OCI-LY3 (cell line): ENCODE results near the gene PELI2.

Source experiments
- H2AFZ ChIP-seq: fragments of 200-600, 300-600 bp; shearing (Covaris generic); 2 replicates; pipeline ENCODE4 v1.6.0; 2014; ENCODE audit warnings: antibody characterized with exemption, low read depth, low read length
- H3K27ac ChIP-seq: fragments of 200-600, 300-600 bp; sonication (generic); 2 replicates; pipeline ENCODE4 v1.5.1; 2014; ENCODE audit warnings: mild to moderate bottlenecking, low read length, moderate library complexity, mixed read lengths
- H3K27me3 ChIP-seq: fragments of 200-600, 300-600 bp; sonication (generic); 2 replicates; pipeline ENCODE4 v1.6.1; 2014; ENCODE audit warnings: low read depth, low read length, mixed read lengths
- H3K36me3 ChIP-seq: fragments of 200-600, 300-600 bp; sonication (generic); replicated peaks from 2 replicates; pipeline ENCODE3; 2014; ENCODE audit warnings: low read depth, low read length, mixed read lengths
- H3K4me1 ChIP-seq: fragments of 300-600, 200-600 bp; sonication (generic); 2 replicates; pipeline ENCODE4 v1.6.1; 2014; ENCODE audit warnings: low read length, mixed read lengths
- H3K4me2 ChIP-seq: fragments of 200-600, 300-600 bp; sonication (generic); 2 replicates; pipeline ENCODE4 v1.6.1; 2014; ENCODE audit warnings: low read length, mixed read lengths
- H3K4me3 ChIP-seq: fragments of 300-600, 200-600 bp; sonication (generic); 2 replicates; pipeline ENCODE4 v1.5.1; 2014; ENCODE audit warnings: antibody characterized with exemption, mild to moderate bottlenecking, low read length, moderate library complexity
- H3K79me2 ChIP-seq: fragments of 300-600, 200-600 bp; shearing (Covaris generic); 2 replicates; pipeline ENCODE4 v1.6.1; 2014; ENCODE audit warnings: mild to moderate bottlenecking, low read length, mixed read lengths
- H3K9ac ChIP-seq: fragments of 300-600, 200-600 bp; shearing (Covaris generic); 2 replicates; pipeline ENCODE4 v1.6.0; 2014; ENCODE audit warnings: mild to moderate bottlenecking, low read length, moderate library complexity
- H3K9me3 ChIP-seq: fragments of 200-600, 300-600 bp; shearing (Covaris generic); 2 replicates; pipeline ENCODE4 v1.6.1; 2014; ENCODE audit warnings: low read length, mixed read lengths; ENCODE audit not compliant: insufficient read depth
- H4K20me1 ChIP-seq: fragments of 200-600, 300-600 bp; sonication (generic); 2 replicates; pipeline ENCODE4 v1.6.1; 2016; ENCODE audit warnings: low read length, mixed read lengths; ENCODE audit not compliant: insufficient read depth
- EZH2phosphoT487 ChIP-seq: fragments of 200-600 bp; shearing (Covaris generic); IDR thresholded peaks from 2 replicates; pipeline ENCODE4 v1.6.1; 2018; ENCODE audit warnings: antibody characterized with exemption, mixed run types, low read depth
- TF ChIP-seq, protein P1 (sequence below): fragments of 200-600, 300-600 bp; sonication (generic); IDR thresholded peaks from 2 replicates; pipeline ENCODE4 v1.5.1; 2014; ENCODE audit warnings: antibody characterized with exemption, low read length, low read depth

The PELI2 gene

DNA sequence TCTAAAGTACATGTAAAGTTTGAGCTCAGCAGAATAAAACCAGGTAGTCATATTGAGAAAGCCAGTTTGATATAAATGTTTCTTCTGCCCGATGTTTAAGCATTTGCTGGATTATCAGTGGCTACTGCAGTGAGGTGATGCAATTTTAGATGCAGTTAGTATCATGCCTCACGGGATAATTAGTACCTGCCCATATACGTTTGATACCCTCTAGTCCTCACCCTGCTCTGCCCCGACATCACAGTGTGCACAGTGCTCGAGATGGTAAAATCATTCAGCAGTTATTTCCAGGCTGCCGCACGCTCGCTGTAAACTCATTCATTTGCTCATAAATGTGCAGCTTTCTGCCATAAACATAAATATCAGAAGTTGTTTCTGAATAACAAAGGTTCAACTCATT is 152.7 kb downstream of the PELI2 start:
- no peaks in the 10 kb centered on the region for H3K36me3 ChIP-seq
- no peaks in the 10 kb centered on the region for H4K20me1 ChIP-seq
- peaks cover 3% of the 10 kb centered on the region; the same call in 1 of the 2 replicates for H3K27me3 ChIP-seq
- H3K4me1 ChIP-seq = no peaks in the 10 kb centered on the region
- no peak overlapping the region for H2AFZ ChIP-seq
- no peak overlapping the region for H3K4me2 ChIP-seq
- H3K9me3 ChIP-seq = no peaks in the 10 kb centered on the region
- TF ChIP-seq, protein P1, sequence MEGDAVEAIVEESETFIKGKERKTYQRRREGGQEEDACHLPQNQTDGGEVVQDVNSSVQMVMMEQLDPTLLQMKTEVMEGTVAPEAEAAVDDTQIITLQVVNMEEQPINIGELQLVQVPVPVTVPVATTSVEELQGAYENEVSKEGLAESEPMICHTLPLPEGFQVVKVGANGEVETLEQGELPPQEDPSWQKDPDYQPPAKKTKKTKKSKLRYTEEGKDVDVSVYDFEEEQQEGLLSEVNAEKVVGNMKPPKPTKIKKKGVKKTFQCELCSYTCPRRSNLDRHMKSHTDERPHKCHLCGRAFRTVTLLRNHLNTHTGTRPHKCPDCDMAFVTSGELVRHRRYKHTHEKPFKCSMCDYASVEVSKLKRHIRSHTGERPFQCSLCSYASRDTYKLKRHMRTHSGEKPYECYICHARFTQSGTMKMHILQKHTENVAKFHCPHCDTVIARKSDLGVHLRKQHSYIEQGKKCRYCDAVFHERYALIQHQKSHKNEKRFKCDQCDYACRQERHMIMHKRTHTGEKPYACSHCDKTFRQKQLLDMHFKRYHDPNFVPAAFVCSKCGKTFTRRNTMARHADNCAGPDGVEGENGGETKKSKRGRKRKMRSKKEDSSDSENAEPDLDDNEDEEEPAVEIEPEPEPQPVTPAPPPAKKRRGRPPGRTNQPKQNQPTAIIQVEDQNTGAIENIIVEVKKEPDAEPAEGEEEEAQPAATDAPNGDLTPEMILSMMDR = no peak
- TF ChIP-seq EZH2phosphoT487 = no peak
- no peak overlapping the region for H3K27ac ChIP-seq
- H3K4me3 ChIP-seq = no peak overlapping the region
- no peak overlapping the region for H3K9ac ChIP-seq
- H3K79me2 ChIP-seq = no peaks in the 10 kb centered on the region

DNA sequence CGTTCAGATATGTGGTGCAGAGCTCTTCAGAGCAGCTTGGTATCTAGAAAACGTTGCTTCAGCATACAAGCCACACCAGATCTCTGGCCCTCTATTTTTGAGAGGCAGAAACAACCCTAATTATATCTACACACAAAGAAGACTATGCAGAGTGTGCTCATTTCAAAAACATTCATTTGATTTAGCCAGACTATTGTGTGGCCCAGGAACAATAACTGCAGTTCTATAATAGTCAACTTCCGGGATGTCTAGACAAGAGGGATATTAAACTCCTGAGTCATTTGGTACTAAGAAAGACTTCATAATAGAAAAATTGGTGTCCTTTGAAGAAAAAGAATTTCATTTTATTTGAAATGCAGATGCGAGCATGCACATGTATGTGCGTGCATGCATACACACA is 153.8 kb downstream of the PELI2 start:
- H3K27me3 ChIP-seq = no peaks in the 10 kb centered on the region; the same call in 1 of the 2 replicates
- no peaks in the 10 kb centered on the region for H3K9me3 ChIP-seq
- H3K9ac ChIP-seq = no peak overlapping the region
- no peak overlapping the region for H2AFZ ChIP-seq
- no peak overlapping the region for H3K4me3 ChIP-seq
- no peaks in the 10 kb centered on the region for H3K36me3 ChIP-seq
- no peak overlapping the region for H3K4me2 ChIP-seq
- H3K79me2 ChIP-seq = no peaks in the 10 kb centered on the region
- H3K27ac ChIP-seq = no peak overlapping the region
- H3K4me1 ChIP-seq = no peaks in the 10 kb centered on the region
- no peaks in the 10 kb centered on the region for H4K20me1 ChIP-seq
- TF ChIP-seq, protein P1 = no peak
- no peak for TF ChIP-seq EZH2phosphoT487

DNA sequence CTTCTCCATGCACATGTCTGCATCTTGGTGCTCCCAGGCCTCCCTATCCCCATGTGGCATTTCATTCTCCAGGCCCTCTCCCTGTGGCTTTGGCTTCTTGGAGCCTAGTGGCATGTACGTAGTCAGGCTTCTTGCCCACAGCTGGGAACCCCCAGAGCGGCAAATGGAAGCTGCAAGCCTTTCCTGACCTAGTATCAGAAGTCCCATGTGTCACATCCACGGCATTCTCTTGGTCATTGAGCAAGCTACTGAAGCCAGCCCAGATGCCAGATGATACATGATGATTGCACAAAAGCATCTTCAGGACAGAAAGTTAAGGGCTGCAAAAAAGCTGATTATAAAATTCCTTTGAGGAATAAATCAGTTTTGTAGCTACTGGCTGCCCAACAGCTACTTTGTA is 154.9 kb downstream of the PELI2 start:
- Histone ChIP-seq H3K79me2 (no peaks in the 10 kb centered on the region), H2AFZ (no peak overlapping the region), H3K27ac (no peak overlapping the region), H4K20me1 (no peaks in the 10 kb centered on the region), H3K4me2 (no peak overlapping the region), H3K36me3 (no peaks in the 10 kb centered on the region), H3K4me1 (no peaks in the 10 kb centered on the region), H3K27me3 (no peaks in the 10 kb centered on the region; the same call in 1 of the 2 replicates), H3K4me3 (no peak overlapping the region), H3K9me3 (no peaks in the 10 kb centered on the region), H3K9ac (no peak overlapping the region)
- no peak for TF ChIP-seq EZH2phosphoT487
- TF ChIP-seq, protein P1 = no peak

DNA sequence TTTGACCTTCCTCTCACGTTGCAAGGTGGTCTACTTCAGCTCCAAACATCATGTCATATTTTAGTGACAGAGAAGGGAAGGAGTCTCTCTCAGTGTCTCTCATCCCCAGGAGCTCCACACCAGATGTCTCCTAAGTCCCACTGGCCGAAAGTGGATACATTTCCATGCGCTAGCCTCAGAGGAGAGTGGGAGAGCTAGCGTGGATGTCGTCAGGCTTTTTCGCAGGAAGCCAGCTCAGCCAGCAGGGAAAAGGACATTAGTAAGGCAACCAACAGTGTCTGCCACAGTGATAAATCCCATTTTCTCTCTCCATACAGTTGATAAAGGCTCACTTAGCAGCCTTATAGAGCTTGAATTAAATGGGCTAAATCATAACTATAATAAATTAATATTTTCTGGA is 155.7 kb downstream of the PELI2 start:
- no peak overlapping the region for H3K9ac ChIP-seq
- H3K4me2 ChIP-seq = no peak overlapping the region
- TF ChIP-seq EZH2phosphoT487 = no peak
- TF ChIP-seq, protein P1 = no peak
- H3K9me3 ChIP-seq = no peaks in the 10 kb centered on the region
- H2AFZ ChIP-seq = no peak overlapping the region
- H3K4me3 ChIP-seq = no peak overlapping the region
- no peaks in the 10 kb centered on the region for H3K79me2 ChIP-seq
- no peaks in the 10 kb centered on the region for H4K20me1 ChIP-seq
- no peaks in the 10 kb centered on the region for H3K36me3 ChIP-seq
- no peaks in the 10 kb centered on the region for H3K4me1 ChIP-seq
- no peak overlapping the region for H3K27ac ChIP-seq
- H3K27me3 ChIP-seq = no peaks in the 10 kb centered on the region; the same call in 1 of the 2 replicates
